ENCODE results near the gene ZNF142.
A peak's percentile ranks its signal among the peaks of the same experiment; 100 is the strongest.

The ZNF142 gene, protein sequence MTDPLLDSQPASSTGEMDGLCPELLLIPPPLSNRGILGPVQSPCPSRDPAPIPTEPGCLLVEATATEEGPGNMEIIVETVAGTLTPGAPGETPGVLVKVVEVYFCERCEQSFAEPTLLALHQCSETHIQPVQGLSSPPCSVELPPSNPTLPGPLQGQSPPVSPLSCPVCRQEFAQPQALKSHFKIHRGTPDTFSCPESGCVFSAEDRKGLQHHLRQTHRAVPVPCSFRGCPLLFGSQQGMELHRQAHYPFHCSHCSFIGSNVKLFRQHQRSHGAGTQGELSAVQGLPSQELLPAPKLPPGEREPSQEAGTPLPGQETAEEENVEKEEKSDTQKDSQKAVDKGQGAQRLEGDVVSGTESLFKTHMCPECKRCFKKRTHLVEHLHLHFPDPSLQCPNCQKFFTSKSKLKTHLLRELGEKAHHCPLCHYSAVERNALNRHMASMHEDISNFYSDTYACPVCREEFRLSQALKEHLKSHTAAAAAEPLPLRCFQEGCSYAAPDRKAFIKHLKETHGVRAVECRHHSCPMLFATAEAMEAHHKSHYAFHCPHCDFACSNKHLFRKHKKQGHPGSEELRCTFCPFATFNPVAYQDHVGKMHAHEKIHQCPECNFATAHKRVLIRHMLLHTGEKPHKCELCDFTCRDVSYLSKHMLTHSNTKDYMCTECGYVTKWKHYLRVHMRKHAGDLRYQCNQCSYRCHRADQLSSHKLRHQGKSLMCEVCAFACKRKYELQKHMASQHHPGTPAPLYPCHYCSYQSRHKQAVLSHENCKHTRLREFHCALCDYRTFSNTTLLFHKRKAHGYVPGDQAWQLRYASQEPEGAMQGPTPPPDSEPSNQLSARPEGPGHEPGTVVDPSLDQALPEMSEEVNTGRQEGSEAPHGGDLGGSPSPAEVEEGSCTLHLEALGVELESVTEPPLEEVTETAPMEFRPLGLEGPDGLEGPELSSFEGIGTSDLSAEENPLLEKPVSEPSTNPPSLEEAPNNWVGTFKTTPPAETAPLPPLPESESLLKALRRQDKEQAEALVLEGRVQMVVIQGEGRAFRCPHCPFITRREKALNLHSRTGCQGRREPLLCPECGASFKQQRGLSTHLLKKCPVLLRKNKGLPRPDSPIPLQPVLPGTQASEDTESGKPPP (N-terminal part only)

DNA sequence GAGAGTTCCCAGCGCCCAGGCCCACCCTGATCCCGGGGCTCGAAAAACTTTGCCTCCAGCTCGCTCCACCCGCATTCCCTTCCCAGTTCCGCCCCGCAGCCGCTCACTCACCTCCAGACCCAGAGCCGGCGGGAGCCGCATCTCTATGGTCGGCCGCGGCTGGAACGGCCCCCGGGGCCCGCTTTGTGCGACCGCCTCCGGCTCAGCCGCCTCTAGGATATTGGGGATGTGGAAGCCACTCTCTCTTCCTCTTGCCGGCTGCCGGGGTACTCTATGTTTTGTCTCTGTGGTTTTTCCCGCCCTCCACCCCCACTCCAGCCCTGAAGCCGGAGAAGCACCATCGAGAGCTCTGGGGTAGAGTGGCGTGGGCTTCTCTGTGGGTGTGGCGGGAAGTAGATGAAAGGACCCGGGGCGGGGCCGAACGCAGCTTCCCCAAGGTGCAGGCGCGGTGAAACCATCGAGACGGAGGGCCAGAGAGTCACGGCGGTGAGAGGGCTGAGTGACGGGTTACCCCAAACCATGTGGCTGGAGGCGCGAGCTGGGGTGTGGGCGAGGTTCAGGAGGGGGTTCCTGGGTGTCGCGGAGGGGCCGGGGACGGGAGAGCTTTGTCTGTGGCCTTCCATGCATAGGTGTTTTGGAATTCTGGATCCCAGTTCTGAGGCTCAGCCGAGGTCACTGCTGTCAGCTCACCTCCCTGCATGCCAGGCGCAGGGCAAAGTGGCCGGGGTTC lies at the start of gene ZNF142, which contains the start of gene BCS1L:
TSS of gene ZNF142 (minus strand) at position 366 of the 730 bp plus-strand sequence. CDS start 3,194 bp downstream, outside the sequence.
TSS of gene BCS1L (plus strand) at position 426 of the 730 bp plus-strand sequence. CDS start 1,305 bp downstream, outside the sequence.
- peak; percentile 91 for DNase-seq (ENCODE audit: low spot score)

DNA sequence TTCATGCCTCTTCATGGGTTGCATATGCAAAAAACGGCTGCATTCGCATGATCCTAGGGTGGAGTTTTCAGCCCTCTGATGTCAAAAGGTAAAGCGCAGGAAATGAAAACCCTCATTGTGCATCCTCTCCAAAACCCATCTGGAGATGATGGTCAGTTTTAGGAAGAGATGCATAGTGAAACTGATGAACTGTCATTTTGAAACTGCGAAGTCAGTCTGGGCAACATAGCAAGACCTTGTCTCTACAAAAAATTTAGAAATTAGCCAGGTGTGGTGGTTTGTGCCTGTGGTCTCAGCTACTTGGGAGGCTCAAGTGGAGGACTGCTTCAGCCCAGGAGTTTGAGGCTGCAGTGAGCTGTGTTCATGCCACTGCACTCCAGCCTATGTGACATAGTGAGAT lies 48.7 kb upstream of the ZNF142 start:
- no peak for DNase-seq (ENCODE audit: low spot score)

DNA sequence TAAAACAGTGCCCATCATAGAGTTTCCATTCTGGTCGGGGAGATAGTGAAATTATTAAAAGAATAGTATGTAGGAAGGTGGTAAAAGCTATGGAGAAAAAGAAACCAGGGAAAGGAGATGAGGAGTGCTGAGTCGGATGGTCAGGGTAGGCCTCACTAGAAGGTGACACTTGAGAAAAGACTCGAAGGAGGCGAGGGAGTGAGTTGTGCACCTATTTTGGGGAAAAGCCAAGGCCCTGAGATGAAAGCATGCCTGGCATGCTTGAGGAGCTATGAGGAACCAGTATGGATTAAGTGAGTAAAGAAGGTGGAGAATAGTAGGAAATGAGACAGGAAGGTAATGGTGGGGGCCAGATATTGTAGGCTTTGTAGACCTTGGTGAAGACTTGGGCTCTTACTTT lies 43.9 kb upstream of the ZNF142 start:
- DNase-seq (ENCODE audit: low spot score): no peak

DNA sequence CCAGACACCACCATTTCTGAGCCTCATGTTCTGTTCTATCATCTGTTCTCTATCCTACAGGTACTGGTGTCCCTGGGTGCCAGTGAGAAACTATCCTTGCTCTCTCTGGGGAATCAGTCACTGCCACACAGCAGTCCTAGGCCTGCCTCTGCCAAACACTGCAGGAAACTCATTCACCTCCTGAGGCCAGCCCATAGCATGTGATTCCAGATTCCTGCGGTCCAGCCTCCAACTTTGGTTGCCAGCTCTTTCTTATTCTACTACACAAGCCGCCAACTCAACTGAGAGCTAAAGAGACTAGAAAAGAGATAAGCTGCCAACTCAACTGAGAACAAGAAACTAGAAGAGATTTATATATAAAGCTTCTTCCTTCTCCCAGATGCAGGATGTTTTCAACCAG lies 42.4 kb upstream of the ZNF142 start:
- no peak for DNase-seq (ENCODE audit: low spot score)

DNA sequence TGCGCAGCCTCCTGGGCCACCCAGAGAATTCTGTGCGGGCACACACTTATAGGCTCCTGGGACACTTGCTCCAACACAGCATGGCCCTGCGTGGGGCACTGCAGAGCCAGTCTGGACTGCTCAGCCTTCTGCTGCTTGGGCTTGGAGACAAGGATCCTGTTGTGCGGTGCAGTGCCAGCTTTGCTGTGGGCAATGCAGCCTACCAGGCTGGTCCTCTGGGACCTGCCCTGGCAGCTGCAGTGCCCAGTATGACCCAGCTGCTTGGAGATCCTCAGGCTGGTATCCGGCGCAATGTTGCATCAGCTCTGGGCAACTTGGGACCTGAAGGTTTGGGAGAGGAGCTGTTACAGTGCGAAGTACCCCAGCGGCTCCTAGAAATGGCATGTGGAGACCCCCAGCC lies 39.5 kb upstream of the ZNF142 start:
- no peak for DNase-seq (ENCODE audit: low spot score)

DNA sequence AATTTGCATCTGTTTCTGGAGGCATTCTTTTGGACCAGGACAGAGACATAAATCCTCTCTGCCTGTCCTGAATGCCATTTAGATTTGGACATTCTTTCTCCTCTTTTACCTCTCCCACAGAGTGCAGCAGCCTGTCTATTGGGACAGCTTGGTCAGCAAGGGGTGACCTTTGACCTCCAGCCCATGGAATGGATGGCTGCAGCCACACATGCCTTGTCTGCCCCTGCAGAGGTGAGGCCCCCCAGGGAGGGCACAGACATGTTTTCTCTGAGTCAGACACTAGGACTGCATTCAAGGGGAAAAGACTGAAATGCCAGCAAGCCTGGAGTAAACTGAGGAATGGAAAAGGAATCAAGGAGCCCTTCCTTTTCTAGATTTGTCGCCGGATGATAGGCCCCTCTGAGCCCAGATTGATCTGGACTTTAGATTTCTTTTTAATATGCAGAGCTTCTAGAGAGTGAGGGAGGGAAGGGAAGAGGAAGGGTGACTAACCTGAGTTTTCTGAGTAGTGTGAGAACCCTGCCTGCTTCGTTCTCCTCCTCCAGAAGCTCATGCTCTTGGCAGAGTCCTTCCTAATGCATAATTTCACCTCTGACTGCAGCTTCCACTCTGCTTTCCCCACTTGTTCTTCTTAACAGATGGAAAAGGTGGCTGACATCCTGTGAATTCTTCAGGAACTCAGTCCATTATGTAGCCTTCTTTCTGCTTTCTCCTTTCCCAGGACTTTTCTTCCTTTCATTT lies 35.2 kb upstream of the ZNF142 start:
- no peak for DNase-seq (ENCODE audit: low spot score)

DNA sequence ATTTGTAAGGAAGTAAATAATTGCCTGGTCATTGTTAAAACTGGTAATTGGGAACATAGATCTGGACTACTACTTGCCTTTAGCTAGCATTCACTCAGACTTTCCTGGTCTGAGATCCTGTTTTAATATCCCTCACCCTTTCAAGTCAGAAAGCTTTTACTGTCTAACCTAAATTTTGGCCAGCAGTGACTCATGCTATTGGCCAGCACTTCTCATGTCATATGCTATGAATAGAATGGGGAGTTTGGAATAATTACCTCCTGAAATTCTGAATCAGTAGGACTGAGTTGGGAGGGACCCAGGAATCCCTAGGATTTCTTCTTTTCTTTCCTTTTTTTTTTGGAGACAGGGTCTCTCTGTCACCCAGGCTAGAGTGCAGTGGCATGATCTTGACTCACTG lies 31.8 kb upstream of the ZNF142 start:
- no peak for DNase-seq (ENCODE audit: low spot score)

DNA sequence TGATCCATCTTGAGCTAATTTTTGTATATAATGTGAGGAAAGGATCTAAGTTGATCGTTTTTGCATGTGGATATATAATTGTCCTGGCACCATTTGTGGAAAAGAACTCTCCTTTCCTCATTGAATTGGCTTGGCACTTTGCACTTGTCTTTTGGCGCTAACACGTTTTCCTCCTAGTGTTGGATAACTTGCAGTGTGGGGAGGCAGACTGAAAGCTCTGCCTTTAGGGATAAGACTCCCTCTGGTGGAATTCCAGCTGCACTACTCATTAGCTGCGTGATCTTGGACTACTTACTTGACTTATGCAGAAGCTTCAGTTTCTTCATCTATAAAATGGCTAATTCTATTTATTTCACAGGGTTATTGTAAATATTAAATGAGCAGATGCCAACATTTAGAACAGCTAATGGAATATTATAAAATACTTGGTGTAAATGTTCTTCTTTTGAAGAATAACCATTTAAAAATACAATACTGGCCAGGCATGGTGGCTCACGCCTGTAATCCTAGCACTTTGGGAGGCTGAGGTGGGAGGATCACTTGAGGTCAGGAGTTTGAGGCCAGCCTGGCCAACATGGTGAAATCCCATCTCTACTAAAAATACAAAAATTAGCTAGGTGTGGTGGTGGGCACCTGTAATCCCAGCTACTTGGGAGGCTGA lies 28.1 kb upstream of the ZNF142 start:
- DNase-seq (ENCODE audit: low spot score): peak; percentile 82

DNA sequence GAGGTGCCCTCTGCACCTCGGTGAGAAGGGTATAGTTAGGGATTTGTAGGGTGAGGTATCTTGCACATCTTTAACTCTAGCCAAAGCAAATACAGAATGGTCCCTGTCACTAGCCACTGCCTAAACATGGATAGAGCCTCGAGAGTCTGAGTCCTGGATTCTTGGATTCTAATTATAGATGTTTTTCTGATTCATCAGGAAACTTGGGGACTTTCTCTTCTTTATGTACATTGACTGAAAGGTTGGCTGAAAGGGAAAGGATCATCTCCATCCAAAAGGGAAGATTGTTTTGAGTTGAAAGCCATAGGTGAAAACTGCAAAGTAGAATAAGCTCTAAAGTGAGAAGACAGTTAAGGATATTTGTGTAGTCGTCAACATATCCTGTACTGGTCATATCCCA lies 20.6 kb upstream of the ZNF142 start:
- no peak for DNase-seq (ENCODE audit: low spot score)

DNA sequence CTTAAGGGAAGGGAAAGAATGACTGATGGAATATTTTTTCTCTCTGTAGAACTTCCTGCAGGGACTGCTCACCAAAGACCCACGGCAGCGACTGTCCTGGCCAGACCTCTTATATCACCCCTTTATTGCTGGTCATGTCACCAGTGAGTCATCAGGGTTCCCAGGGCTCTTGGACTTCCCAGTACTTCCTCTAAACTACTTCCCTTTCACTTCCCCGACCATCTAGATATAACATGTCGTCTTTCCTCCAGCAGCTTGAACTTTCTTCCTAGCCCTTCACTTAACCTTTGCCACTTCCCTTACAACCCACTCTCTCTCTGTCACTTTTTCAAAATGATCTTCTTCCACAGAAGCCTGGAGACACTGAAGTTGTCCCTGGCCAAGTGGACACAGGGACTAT lies 19.7 kb upstream of the ZNF142 start:
- DNase-seq (ENCODE audit: low spot score): no peak

DNA sequence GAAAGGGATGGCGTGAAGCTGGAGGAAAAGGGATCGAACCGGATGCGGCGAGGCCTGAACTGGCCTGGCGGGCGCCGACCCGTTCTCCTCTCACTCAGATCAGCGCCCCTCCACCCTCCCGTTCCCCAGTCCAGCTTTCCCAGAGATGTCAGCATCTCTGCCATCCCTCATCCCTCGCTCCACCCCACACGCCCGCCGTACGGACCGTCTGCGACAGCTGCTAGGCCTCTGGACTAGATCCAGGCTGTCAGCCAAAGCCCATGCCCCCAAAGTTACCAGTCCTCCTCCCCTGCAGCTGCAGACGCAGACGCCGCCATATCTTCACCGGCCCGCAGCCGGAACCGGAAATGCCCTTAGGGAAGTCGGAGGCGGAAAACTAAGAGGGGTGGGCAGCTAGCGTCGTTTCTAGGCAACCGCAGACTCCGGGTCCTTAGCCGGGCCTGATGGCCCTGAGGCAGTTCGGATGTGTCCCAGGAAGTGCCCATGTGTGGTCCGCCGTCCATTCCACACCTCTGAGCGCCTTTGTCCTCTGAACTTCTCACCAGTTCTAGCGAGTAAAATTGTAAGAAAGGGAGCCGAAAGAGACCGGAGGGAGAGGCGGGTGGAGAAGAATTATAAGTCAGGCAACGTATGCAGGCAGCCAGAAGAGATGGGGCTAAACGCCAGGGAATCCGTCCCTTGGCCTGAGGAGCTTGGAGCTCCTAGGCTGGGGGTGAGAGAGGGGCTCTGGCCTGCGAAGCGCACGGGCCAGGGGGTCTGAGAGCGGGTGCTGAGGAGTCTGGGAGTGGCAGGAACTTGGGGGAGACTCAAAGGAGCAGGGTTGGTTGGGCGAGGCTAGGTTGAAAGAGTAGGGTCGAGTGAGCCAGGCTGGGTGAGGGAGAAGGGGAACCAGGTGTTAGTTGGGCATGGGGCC lies 12.5 kb upstream of the ZNF142 start, which contains the start of the genes RNF25 and STK36:
TSS of gene RNF25 (minus strand) at position 349 of the 913 bp plus-strand sequence. CDS start at position 317, 32 bp downstream.
TSS of gene STK36 (plus strand) at position 433 of the 913 bp plus-strand sequence. CDS start 744 bp downstream, outside the sequence.
- DNase-seq (ENCODE audit: low spot score): peak; percentile 94

DNA sequence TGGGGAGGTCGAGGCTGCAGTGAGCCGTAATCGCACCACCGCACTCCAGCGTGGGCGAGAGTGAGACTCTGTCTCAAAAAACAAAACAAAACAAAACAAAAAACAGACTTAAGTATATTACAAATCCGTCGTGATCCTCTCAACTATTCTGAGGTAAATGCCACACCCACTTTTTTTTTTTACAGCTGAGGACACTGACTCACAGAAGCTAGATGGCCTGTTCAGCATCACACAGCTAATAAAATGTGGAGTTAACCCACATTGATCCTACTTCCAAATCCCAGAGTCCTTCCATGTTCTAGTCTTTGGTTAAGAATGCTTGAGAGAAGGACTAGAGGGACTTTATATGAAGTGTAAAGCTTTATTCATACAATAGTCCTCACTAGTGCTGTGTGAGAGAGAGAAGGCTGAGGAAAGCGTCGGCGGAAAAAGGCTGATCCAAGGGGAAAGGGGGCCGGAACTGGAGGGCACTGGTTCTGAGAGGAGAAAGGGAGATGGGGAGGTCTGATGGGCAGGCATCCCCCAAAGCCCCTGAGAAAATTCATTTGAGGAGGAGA lies 11.8 kb upstream of the ZNF142 start:
- peak; percentile 41 for DNase-seq (ENCODE audit: low spot score)

DNA sequence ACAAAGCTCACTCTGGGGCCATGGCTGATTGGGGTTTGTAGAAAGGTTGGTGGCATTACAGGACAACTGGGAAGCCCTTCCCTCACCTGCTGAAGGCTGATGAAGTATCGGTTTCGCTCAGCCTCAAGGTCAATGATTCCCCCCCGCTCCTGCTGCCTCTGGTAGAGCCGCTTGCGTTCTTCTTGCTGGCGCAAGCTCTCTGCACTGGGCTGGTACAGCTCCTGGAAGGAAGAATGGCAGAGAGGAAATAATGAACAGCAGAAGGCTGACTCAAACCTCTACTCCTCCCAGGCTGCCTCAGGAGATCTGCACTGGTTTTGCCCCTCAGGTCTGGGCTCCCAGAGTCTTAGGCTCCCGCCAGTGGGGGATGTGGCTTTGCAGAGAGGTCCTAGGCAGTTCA lies 5.2 kb upstream of the ZNF142 start:
- no peak for DNase-seq (ENCODE audit: low spot score)

DNA sequence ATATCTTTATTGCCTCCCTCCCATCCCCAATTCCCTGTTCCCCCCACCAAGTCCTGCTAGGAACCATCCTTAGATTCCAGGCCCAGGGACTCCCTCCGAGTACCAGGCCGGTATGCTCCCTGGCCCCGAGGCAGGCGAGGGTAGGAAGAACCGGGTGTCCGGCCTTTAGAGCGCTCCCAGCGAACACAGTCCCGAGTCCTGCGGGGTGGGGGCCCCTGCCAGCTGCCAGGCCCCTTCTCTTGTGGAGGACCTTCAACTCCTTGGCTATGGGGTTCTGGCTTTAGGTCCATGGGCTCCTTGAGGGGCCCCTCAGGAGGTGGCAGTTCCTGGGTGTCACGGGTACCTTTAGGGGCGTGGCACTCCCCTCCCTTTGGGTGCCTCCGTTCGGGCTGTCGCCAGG lies 4.5 kb upstream of the ZNF142 start:
- no peak for DNase-seq (ENCODE audit: low spot score)

DNA sequence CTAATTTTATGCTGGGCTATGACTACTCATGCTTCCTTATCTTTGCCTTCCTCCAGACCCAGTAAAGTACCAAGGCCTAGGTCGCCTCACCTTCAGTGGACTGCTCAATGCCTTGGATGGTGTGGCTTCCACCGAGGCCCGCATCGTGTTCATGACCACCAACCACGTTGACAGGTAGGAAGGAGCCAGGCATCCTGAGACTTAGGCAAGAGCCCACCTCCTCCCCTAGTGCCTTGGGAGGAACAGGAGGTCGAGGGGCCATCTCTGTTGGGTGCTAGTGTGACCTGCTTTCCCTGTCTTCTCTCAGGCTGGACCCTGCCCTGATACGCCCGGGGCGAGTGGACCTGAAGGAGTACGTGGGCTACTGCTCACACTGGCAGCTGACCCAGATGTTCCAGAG lies 3.4 kb upstream of the ZNF142 start:
- DNase-seq (ENCODE audit: low spot score): no peak

DNA sequence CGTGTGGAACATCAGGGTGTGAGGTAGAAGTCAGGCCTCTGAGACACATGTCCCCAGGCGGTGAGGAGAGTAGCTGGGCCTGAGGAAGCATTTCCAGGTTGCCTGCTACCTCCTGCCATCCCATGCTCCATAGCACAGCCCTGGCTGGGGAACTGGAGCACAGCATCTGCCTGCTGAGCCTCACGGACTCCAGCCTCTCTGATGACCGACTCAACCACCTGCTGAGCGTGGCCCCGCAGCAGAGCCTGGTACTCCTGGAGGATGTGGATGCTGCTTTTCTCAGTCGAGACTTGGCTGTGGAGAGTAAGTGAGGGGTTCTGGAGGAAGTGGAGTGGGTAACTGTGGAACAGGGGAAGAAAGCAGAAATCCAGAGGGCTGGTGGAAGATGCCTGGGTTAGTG lies 3.0 kb upstream of the ZNF142 start:
- no peak for DNase-seq (ENCODE audit: low spot score)

DNA sequence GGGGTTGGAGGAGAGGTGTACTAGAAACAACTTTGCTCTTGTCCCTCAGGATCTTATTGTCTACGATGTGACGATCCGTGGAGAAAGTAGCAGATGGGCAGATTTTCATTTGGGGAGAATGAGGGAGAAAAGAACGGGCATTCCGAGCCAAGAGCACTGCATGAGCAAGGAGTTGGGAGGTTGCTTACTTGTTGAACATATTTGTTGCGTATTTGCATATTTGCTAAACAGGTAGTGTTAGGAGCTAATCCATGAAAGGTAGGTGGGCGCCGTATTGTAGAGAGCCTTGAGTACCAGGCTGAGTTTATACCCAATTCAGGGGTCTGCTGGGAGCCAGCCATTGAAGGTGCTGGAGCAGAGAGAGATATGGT lies 550 bp upstream of the ZNF142 start:
- peak; percentile 13 for DNase-seq (ENCODE audit: low spot score)

DNA sequence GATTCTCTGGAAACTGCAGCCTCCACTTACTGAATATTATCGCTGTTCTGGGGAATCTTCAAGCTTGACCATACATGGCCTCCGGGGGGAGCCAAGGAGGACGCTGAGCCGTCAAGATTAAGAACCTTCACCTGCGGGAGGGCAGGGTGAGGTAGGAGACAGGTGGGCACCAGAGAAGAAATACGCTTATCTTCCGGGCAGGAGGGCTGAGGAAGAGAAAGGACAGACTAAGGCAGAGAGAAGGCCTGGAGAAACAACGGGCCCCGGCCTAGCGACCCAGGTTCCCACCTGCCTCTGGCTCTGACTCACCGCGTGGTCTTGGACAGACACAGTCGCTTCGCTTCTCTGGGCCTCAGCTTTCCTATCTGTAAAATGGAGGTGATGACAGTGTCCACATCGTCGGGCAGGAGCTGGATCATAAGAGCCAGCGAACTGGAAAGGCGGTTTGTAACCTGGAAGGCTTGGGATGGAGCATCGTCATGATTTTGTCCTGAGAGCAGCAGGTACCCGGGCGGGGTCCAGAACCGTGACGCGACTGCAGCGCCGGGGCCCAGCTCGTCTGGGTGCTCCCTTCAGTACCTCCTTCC lies 659 bp downstream of the ZNF142 start:
- peak; percentile 44 for DNase-seq (ENCODE audit: low spot score)
